HepG2 (cell line): Measurements from ENCODE around the gene AAMP. TPM values are rescaled to one million over a fixed set of nuclear protein-coding genes. Genes with fewer than 3 reads are reported as not detected.

Experiments
- BORCS8-MEF2B ChIP-seq: sonication (generic); formaldehyde crosslinking; IDR thresholded peaks from 2 replicates; pipeline ENCODE4 v1.8.0; 2022; ENCODE audit warnings: mild to moderate bottlenecking, missing genetic modification reagents
- FOXJ3 ChIP-seq: sonication (generic); formaldehyde crosslinking; IDR thresholded peaks from 2 replicates; pipeline ENCODE4 v1.4.0; 2020; ENCODE audit warnings: missing genetic modification reagents, mild to moderate bottlenecking, borderline replicate concordance
- HNRNPLL ChIP-seq: fragments of 200-400 bp; formaldehyde crosslinking; IDR thresholded peaks from 2 replicates; pipeline ENCODE4 v1.6.1; 2017; ENCODE audit warnings: mild to moderate bottlenecking, low read depth, low read length; ENCODE audit not compliant: poor library complexity, severe bottlenecking
- IRX3 ChIP-seq: sonication (generic); formaldehyde crosslinking; IDR thresholded peaks from 2 replicates; pipeline ENCODE4 v1.8.1; 2023; ENCODE audit warnings: mild to moderate bottlenecking, low read depth, missing genetic modification reagents, borderline replicate concordance
- JUND ChIP-seq: sonication (generic); formaldehyde crosslinking; IDR thresholded peaks from 2 replicates; pipeline ENCODE4 v1.8.0; 2022; ENCODE audit warnings: mild to moderate bottlenecking, missing genetic modification reagents
- KLF15 ChIP-seq: sonication (generic); formaldehyde crosslinking; IDR thresholded peaks from 2 replicates; pipeline ENCODE4 v1.8.1; 2023; ENCODE audit warnings: borderline replicate concordance, mild to moderate bottlenecking, inconsistent platforms, missing genetic modification reagents, mixed read lengths
- NFE2L2 ChIP-seq: fragments of 150-350 bp; IDR thresholded peaks from 2 replicates; pipeline ENCODE4 v1.6.1; 2014; ENCODE audit warnings: low read length
- POGZ ChIP-seq: sonication (generic); formaldehyde crosslinking; IDR thresholded peaks from 2 replicates; pipeline ENCODE4 v1.4.0; 2020; ENCODE audit warnings: mild to moderate bottlenecking, missing genetic modification reagents
- POLR2G ChIP-seq: fragments of 200-400 bp; formaldehyde crosslinking; IDR thresholded peaks from 2 replicates; pipeline ENCODE4 v1.6.1; 2018; ENCODE audit warnings: mild to moderate bottlenecking, low read depth, low read length, moderate library complexity
- PTBP1 ChIP-seq: fragments of 200-400 bp; formaldehyde crosslinking; IDR thresholded peaks from 2 replicates; pipeline ENCODE4 v1.6.1; 2018; ENCODE audit warnings: low read length, low read depth; ENCODE audit not compliant: poor library complexity, severe bottlenecking
- SIN3B ChIP-seq: fragments of 150-350 bp; IDR thresholded peaks from 2 replicates; pipeline ENCODE4 v1.6.1; 2014; ENCODE audit warnings: low read length
- SMAD9 ChIP-seq: sonication (generic); formaldehyde crosslinking; IDR thresholded peaks from 2 replicates; pipeline ENCODE4 v1.5.1; 2020; ENCODE audit warnings: mild to moderate bottlenecking, missing genetic modification reagents
- SP1 ChIP-seq, 2 experiments: fragments of 450-650 bp in 1 of 2; sonication (generic) in 1 of 2; formaldehyde crosslinking in 1 of 2; IDR thresholded peaks; 2 replicates each; pipeline versions ENCODE4 v1.4.0 to v1.6.1; 2016 to 2020; ENCODE audit warnings: missing genetic modification reagents in 1 of 2
- SSRP1 ChIP-seq: IDR thresholded peaks from 2 replicates; pipeline ENCODE4 v1.6.1; 2016; ENCODE audit warnings: control low read depth
- SUZ12 ChIP-seq: fragments of 150-350 bp; IDR thresholded peaks from 2 replicates; pipeline ENCODE4 v1.6.1; 2014; ENCODE audit warnings: low read depth, low read length
- ZBTB42 ChIP-seq: sonication (generic); formaldehyde crosslinking; IDR thresholded peaks from 2 replicates; pipeline ENCODE4 v1.5.0; 2020; ENCODE audit warnings: mild to moderate bottlenecking, missing genetic modification reagents
- ZFYVE20 ChIP-seq: sonication (generic); formaldehyde crosslinking; IDR thresholded peaks from 2 replicates; pipeline ENCODE4 v1.8.0; 2023; ENCODE audit warnings: low read depth, mild to moderate bottlenecking, moderate library complexity, missing genetic modification reagents, borderline replicate concordance
- ZNF124 ChIP-seq: sonication (generic); formaldehyde crosslinking; IDR thresholded peaks from 2 replicates; pipeline ENCODE4 v1.4.0; 2020; ENCODE audit warnings: missing genetic modification reagents
- ZNF224 ChIP-seq: sonication (generic); formaldehyde crosslinking; IDR thresholded peaks from 2 replicates; pipeline ENCODE4 v1.5.0; 2020; ENCODE audit warnings: mild to moderate bottlenecking, missing genetic modification reagents
- ZNF234 ChIP-seq: sonication (generic); formaldehyde crosslinking; conservative IDR thresholded peaks from 2 replicates; pipeline ENCODE4 v1.5.1; 2020; ENCODE audit warnings: mild to moderate bottlenecking, missing genetic modification reagents
- ZNF569 ChIP-seq: sonication (generic); formaldehyde crosslinking; IDR thresholded peaks from 2 replicates; pipeline ENCODE4 v1.5.0; 2020; ENCODE audit warnings: mild to moderate bottlenecking, missing genetic modification reagents, moderate library complexity, borderline replicate concordance
- ZNF572 ChIP-seq: sonication (generic); formaldehyde crosslinking; IDR thresholded peaks from 2 replicates; pipeline ENCODE4 v1.5.1; 2020; ENCODE audit warnings: mild to moderate bottlenecking, missing genetic modification reagents
- polyA plus RNA-seq, 8 experiments: library from polyadenylated mRNA; depleted of rRNA in 3 of 8; stranded (reverse) in 7 of 8; unstranded in 1 of 8; fragments of >200 nt; fragmentation: Illumina TruSeq in 4 of 8; extraction: Trizol in 4 of 8; gene quantifications; 2 replicates each; pipeline versions ENCODE4 v1.2.1 to v1.2.3, GENCODE V29; 2011 to 2016; ENCODE audit warnings: low read depth in 4 of 8, missing spikeins in 1 of 8, mixed read lengths in 1 of 8; ENCODE audit not compliant: insufficient read depth in 1 of 8
- total RNA-seq, 5 experiments: library from RNA; depleted of rRNA; stranded (reverse); fragments of >200 nt; fragmentation: Illumina TruSeq; extraction: Trizol; gene quantifications; 2 replicates each; pipeline ENCODE4 v1.2.3, GENCODE V29; 2016; ENCODE audit warnings: low read depth in 1 of 5
- TF ChIP-seq, protein P1 (sequence below): sonication (generic); formaldehyde crosslinking; IDR thresholded peaks from 2 replicates; pipeline ENCODE4 v1.4.0; 2020; ENCODE audit warnings: mild to moderate bottlenecking, missing genetic modification reagents
- TF ChIP-seq, protein P2 (sequence below): sonication (generic); formaldehyde crosslinking; IDR thresholded peaks from 2 replicates; pipeline ENCODE4 v1.5.0; 2020; ENCODE audit warnings: missing genetic modification reagents, mild to moderate bottlenecking, borderline replicate concordance
- TF ChIP-seq, protein P3 (sequence below): IDR thresholded peaks from 2 replicates; pipeline ENCODE4 v1.6.1; 2012; ENCODE audit warnings: inconsistent platforms
- TF ChIP-seq, protein P4 (sequence below): sonication (generic); formaldehyde crosslinking; IDR thresholded peaks from 2 replicates; pipeline ENCODE4 v1.5.0; 2020; ENCODE audit warnings: mild to moderate bottlenecking, missing genetic modification reagents

The AAMP gene
- total and polyA plus RNA-seq, 2 of the 13 experiments (the other 11 are each of a cell fraction or from before 2014, with no cell fraction given) = 110 to 186 TPM

DNA sequence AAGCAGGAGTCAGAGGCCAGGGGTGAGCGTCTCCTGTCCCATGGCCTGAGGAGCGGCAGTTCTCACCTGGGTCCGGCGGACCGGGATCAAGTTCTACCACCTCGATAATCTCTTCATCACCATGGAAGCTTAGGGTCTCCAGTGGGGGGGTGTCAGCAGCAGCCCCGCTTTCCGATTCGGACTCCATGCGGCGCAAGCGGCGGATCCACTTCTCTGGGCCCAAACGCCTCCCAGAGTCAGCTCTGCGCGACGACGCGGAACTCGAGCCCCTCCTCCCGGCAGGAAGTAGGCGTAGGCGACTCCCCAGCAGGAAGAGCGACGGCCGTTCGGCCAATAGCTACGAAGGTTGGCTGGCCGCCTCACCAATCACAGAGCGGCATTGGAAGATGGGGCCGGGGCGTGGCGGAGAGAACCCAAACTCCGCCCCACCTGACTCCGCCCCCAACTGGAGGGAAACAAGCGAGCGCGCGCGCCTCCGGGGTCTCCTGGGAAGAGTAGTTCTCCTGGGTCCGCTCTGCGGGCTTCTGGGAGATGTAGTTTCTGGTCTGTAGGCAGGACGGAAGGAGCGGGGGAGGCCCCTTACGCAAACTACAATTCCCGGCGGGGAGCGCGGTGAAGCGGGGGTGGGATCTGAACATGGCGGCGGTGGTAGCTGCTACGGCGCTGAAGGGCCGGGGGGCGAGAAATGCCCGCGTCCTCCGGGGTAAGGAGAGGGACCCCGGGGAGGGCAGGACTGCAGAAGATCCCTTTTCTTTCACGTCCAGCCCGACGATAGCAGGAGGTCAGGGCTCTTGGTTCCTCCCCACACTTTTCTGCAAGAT, at the start of gene AAMP, which contains the start of gene PNKD (continued):
- TF ChIP-seq, protein P1, sequence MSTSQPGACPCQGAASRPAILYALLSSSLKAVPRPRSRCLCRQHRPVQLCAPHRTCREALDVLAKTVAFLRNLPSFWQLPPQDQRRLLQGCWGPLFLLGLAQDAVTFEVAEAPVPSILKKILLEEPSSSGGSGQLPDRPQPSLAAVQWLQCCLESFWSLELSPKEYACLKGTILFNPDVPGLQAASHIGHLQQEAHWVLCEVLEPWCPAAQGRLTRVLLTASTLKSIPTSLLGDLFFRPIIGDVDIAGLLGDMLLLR (CRISPR knock-in tag) = no peak; the same call in none of the 2 replicates
- TF ChIP-seq SP1 (IDR thresholded peaks at IDR 0.05) (peak; percentile 81; the same call in 1 of the 2 replicates), SP1 (CRISPR knock-in tag; IDR thresholded peaks at IDR 0.05) (peak; percentile 98), NFE2L2 (0 out of 2 replicates have a peak, but pooled peaks have one; percentile 19), ZNF569 (CRISPR knock-in tag) (peak; percentile 89; the same call in 1 of the 2 replicates), ZFYVE20 (CRISPR knock-in tag) (no peak), SIN3B (peak; percentile 75; the same call in 1 of the 2 replicates), ZNF224 (peak; percentile 85; the same call in 1 of the 2 replicates), PTBP1 (peak; percentile 48), IRX3 (no peak), SUZ12 (peak; percentile 97), ZNF572 (CRISPR knock-in tag) (no peak), SSRP1 (CRISPR knock-in tag) (no peak), POGZ (CRISPR knock-in tag) (no peak; the same call in none of the 2 replicates), KLF15 (peak; percentile 74; the same call in 1 of the 2 replicates), SMAD9 (no peak; the same call in 1 of the 2 replicates), ZNF234 (CRISPR knock-in tag) (no peak), ZNF124 (CRISPR knock-in tag) (peak; percentile 76; the same call in 1 of the 2 replicates), HNRNPLL (peak; percentile 90), FOXJ3 (CRISPR knock-in tag) (peak; percentile 58; the same call in 1 of the 2 replicates), JUND (no peak), ZBTB42 (CRISPR knock-in tag) (no peak; the same call in 1 of the 2 replicates), POLR2G (peak; percentile 96), BORCS8-MEF2B (CRISPR knock-in tag) (no peak)
- TF ChIP-seq, protein P2, sequence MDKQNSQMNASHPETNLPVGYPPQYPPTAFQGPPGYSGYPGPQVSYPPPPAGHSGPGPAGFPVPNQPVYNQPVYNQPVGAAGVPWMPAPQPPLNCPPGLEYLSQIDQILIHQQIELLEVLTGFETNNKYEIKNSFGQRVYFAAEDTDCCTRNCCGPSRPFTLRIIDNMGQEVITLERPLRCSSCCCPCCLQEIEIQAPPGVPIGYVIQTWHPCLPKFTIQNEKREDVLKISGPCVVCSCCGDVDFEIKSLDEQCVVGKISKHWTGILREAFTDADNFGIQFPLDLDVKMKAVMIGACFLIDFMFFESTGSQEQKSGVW = no peak
- TF ChIP-seq, protein P3, sequence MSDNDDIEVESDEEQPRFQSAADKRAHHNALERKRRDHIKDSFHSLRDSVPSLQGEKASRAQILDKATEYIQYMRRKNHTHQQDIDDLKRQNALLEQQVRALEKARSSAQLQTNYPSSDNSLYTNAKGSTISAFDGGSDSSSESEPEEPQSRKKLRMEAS = peak; percentile 54
- TF ChIP-seq, protein P4, sequence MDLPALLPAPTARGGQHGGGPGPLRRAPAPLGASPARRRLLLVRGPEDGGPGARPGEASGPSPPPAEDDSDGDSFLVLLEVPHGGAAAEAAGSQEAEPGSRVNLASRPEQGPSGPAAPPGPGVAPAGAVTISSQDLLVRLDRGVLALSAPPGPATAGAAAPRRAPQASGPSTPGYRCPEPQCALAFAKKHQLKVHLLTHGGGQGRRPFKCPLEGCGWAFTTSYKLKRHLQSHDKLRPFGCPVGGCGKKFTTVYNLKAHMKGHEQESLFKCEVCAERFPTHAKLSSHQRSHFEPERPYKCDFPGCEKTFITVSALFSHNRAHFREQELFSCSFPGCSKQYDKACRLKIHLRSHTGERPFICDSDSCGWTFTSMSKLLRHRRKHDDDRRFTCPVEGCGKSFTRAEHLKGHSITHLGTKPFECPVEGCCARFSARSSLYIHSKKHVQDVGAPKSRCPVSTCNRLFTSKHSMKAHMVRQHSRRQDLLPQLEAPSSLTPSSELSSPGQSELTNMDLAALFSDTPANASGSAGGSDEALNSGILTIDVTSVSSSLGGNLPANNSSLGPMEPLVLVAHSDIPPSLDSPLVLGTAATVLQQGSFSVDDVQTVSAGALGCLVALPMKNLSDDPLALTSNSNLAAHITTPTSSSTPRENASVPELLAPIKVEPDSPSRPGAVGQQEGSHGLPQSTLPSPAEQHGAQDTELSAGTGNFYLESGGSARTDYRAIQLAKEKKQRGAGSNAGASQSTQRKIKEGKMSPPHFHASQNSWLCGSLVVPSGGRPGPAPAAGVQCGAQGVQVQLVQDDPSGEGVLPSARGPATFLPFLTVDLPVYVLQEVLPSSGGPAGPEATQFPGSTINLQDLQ (CRISPR knock-in tag) = no peak
